ENCODE data around the gene ZZZ3. TPM values are rescaled to one million over a fixed set of nuclear protein-coding genes. Genes with fewer than 3 reads are reported as not detected.

Gene ZZZ3
- total RNA-seq, 4 donors from 2014 or later: 39.1 to 55.7 (median 45.9) TPM

GRCh38 chr1:77664939-77665516 is 17.4 kb downstream of the ZZZ3 start:
- intact Hi-C loops (cut with DNase I; ENCODE audit: low total_unique reads): no loop called here
- no peak for TF ChIP-seq POLR2A (IDR thresholded peaks at IDR 0.05)
- no peak for TF ChIP-seq CTCF (IDR thresholded peaks at IDR 0.05)
- 62 to 65% methylated on average over 3 of the region's 3 CpGs for WGBS, 2 donors
- DNase-seq (ENCODE audit: low spot score in 2 of 2): no peak
- no peak overlapping the region for H3K4me3 ChIP-seq (ENCODE audit: low read depth, poor library complexity, severe bottlenecking)

- WGBS, 2 donors: 90 to 98% methylated on average over 4 of the region's 4 CpGs
- TF ChIP-seq POLR2A (IDR thresholded peaks at IDR 0.05) (no peak), CTCF (IDR thresholded peaks at IDR 0.05) (no peak)
- DNase-seq (ENCODE audit: low spot score in 2 of 2): no peak
- no peak overlapping the region for H3K4me3 ChIP-seq (ENCODE audit: low read depth, poor library complexity, severe bottlenecking)
- intact Hi-C loops (cut with DNase I; ENCODE audit: low total_unique reads): no loop called here
Observed at GRCh38 chr1:77661696-77662095, 20.8 kb downstream of the ZZZ3 start.

GRCh38 chr1:77659879-77660593 is 22.4 kb downstream of the ZZZ3 start:
- no peak for DNase-seq (ENCODE audit: low spot score in 2 of 2)
- TF ChIP-seq CTCF (IDR thresholded peaks at IDR 0.05) (no peak), POLR2A (IDR thresholded peaks at IDR 0.05) (no peak)
- 86 to 100% methylated on average over 4 of the region's 4 CpGs for WGBS, 2 donors
- H3K4me3 ChIP-seq (ENCODE audit: low read depth, poor library complexity, severe bottlenecking): no peak overlapping the region
- intact Hi-C loops (cut with DNase I; ENCODE audit: low total_unique reads): no loop called here

- WGBS, 2 donors: 94 to 99% methylated on average over 6 of the region's 6 CpGs
- no peak overlapping the region for H3K4me3 ChIP-seq (ENCODE audit: low read depth, poor library complexity, severe bottlenecking)
- intact Hi-C loops (cut with DNase I; ENCODE audit: low total_unique reads): no loop called here
- no peak for DNase-seq (ENCODE audit: low spot score in 2 of 2)
- TF ChIP-seq POLR2A (IDR thresholded peaks at IDR 0.05): no peak
- no peak for TF ChIP-seq CTCF (IDR thresholded peaks at IDR 0.05)
Observed at GRCh38 chr1:77658271-77658670, 24.2 kb downstream of the ZZZ3 start.

GRCh38 chr1:77655431-77655974 is 27.0 kb downstream of the ZZZ3 start:
- no peak overlapping the region for H3K4me3 ChIP-seq (ENCODE audit: low read depth, poor library complexity, severe bottlenecking)
- 63 to 72% methylated on average over 2 of the region's 2 CpGs for WGBS, 2 donors
- TF ChIP-seq CTCF (IDR thresholded peaks at IDR 0.05) (no peak), POLR2A (IDR thresholded peaks at IDR 0.05) (no peak)
- intact Hi-C loops (cut with DNase I; ENCODE audit: low total_unique reads): no loop called here
- no peak for DNase-seq (ENCODE audit: low spot score in 2 of 2)
